ENCODE data around the gene TNFRSF8. TPM values are rescaled to one million over a fixed set of nuclear protein-coding genes. Genes with fewer than 3 reads are reported as not detected.

The TNFRSF8 gene
- not detected in 2 replicates for total RNA-seq (2021)
- percentile 2 among the genes with signal in this experiment for Bru-seq, nascent RNA
- percentile 4 among the genes with signal in this experiment for BruChase-seq, experiment 1, labeled RNA remaining after a 2-hour chase
- BruChase-seq, experiment 2, labeled RNA remaining after a 6-hour chase, result percentile 9 among the genes with signal in this experiment
- long read RNA-seq, result 0 reads

DNA sequence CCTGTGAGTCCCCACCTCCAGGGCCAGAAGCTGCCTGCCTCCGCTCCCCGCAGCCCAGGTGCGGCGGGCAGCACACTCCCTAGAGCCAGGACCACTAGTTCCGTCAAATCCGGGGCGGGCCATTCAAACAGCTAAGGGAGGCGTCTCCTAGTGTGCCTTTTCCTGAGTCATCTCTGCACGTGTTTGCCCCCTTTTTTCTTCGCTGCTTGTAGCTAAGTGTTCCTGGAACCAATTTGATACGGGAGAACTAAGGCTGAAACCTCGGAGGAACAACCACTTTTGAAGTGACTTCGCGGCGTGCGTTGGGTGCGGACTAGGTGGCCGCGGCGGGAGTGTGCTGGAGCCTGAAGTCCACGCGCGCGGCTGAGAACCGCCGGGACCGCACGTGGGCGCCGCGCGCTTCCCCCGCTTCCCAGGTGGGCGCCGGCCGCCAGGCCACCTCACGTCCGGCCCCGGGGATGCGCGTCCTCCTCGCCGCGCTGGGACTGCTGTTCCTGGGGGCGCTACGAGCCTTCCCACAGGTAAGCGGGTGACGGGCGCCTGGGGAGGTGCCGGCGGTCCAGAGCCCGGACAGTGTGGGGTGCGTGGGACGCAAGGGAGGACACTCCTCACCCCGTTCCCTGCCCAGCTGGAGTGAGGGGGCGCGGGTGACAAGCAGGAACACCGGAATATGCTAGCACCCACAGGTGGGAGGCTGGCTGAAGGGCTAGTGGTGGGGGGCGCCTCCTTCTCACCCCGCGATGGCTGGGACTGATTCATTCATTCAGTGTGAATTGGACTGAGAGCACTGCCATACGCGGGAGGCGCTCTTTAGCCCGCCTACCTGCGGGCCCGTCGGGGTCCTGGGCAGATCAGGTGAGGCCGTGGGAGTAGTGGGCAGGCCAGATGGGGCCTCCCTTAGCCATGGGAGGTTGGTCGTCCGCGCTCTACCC, at the start of gene TNFRSF8:
Gene TNFRSF8 (plus strand): TSS at position 163 of the 932 bp plus-strand sequence. CDS start 296 bp downstream, at position 459.
- peak; percentile 37 for DNase-seq (ENCODE audit: low spot score)
- H3K4me3 ChIP-seq (ENCODE audit: low read depth, low read length, poor library complexity, severe bottlenecking), result no peak within 1 kb of the TSS
- TF ChIP-seq, protein P1, sequence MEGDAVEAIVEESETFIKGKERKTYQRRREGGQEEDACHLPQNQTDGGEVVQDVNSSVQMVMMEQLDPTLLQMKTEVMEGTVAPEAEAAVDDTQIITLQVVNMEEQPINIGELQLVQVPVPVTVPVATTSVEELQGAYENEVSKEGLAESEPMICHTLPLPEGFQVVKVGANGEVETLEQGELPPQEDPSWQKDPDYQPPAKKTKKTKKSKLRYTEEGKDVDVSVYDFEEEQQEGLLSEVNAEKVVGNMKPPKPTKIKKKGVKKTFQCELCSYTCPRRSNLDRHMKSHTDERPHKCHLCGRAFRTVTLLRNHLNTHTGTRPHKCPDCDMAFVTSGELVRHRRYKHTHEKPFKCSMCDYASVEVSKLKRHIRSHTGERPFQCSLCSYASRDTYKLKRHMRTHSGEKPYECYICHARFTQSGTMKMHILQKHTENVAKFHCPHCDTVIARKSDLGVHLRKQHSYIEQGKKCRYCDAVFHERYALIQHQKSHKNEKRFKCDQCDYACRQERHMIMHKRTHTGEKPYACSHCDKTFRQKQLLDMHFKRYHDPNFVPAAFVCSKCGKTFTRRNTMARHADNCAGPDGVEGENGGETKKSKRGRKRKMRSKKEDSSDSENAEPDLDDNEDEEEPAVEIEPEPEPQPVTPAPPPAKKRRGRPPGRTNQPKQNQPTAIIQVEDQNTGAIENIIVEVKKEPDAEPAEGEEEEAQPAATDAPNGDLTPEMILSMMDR (conservative IDR thresholded peaks at IDR 0.05; ENCODE audit: low read depth, low read length), result no peak
- peak; percentile 71 for TF ChIP-seq EZH2 (IDR thresholded peaks at IDR 0.05; ENCODE audit: borderline replicate concordance, low read depth, low read length, poor library complexity, severe bottlenecking)
- CTCF ChIA-PET, result interaction anchor here (0.6 kb wide), 1 partner anchor 101 kb away, joined by 4 read pairs; no protein-coding TSS in a partner anchor
- H3K27me3 ChIP-seq (replicated peaks; ENCODE audit: insufficient read depth, low read depth, low read length, poor library complexity), result peaks cover 76% of the 10 kb centered on the region
- no peaks in the 10 kb centered on the region for H3K36me3 ChIP-seq (ENCODE audit: insufficient read depth, low read length, poor library complexity, severe bottlenecking)
- no peaks in the 10 kb centered on the region for H3K9me3 ChIP-seq (ENCODE audit: low read depth, low read length, poor library complexity, severe bottlenecking)
- POLR2A ChIA-PET (ENCODE audit: low non-redundant PET), result no interaction called here
- intact Hi-C loops (cut with micrococcal nuclease; ENCODE audit: unreplicated experiment), result no loop called here
- no TSS peak for BruUV-seq (replicated peaks)
- H3K27ac ChIP-seq (ENCODE audit: low read depth, low read length, poor library complexity, severe bottlenecking), result no peak within 1 kb of the TSS
- H3K4me1 ChIP-seq (ENCODE audit: insufficient read depth, low read length, poor library complexity, severe bottlenecking), result no peaks in the 10 kb centered on the region

DNA sequence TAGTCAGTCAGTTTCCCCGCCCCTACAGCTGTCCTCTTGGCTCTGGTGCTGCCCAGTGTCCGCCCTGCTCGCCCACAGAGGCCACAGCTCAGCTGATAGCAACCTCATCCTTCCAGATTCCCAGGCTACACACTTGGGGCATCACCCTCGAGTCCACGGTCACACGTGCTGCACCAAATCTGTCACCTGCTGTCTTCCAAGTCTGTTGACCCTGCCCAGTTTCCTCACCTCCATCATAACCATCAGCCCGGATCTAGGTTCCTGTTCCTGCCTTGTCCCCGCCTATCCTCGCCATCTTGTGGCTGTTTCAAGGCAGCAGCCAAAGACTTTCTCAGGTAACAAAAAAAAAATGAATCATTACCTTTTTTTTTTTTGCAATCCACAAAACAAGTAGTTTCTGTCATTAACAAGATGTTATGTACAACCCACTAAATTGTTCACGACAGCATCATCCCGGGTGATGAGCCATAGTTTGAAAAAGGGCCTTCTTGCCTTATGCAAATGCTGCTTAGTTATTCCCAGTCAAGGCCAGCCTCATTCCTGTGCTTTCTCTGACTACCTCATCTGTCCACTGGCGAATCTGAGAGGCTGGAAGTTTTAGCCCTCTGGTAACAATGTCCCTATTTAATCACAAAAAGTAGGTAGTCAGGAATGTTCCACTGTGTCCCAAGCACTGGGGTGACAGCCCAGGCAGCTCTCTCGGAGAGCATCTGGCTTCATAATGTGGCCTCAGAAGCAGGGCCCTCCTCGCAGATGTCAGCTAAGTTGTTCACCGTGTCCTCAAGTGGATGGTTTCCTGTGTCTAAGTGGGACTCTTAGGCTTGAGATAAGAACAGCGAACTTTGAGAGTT, 48.7 kb upstream of the TNFRSF8 start:
- intact Hi-C loops (cut with micrococcal nuclease; ENCODE audit: unreplicated experiment), result no loop called here
- no peaks in the 10 kb centered on the region for H3K9me3 ChIP-seq (ENCODE audit: low read depth, low read length, poor library complexity, severe bottlenecking)
- no peak for DNase-seq (ENCODE audit: low spot score)

More for the DNA sequence above, 48.7 kb upstream of the TNFRSF8 start:
- no TSS peak for BruUV-seq (replicated peaks)
- CTCF ChIA-PET, result no interaction called here
- H3K27ac ChIP-seq (ENCODE audit: low read depth, low read length, poor library complexity, severe bottlenecking), result peak overlapping the region; percentile 4
- H3K4me3 ChIP-seq (ENCODE audit: low read depth, low read length, poor library complexity, severe bottlenecking), result no peak overlapping the region
- no peaks in the 10 kb centered on the region for H3K4me1 ChIP-seq (ENCODE audit: insufficient read depth, low read length, poor library complexity, severe bottlenecking)
- H3K27me3 ChIP-seq (replicated peaks; ENCODE audit: insufficient read depth, low read depth, low read length, poor library complexity), result no peaks in the 10 kb centered on the region
- POLR2A ChIA-PET (ENCODE audit: low non-redundant PET), result no interaction called here
- TF ChIP-seq, protein P1 (conservative IDR thresholded peaks at IDR 0.05; ENCODE audit: low read depth, low read length), result peak; percentile 32; the same call in 1 of the 2 replicates
- TF ChIP-seq EZH2 (IDR thresholded peaks at IDR 0.05; ENCODE audit: borderline replicate concordance, low read depth, low read length, poor library complexity, severe bottlenecking), result no peak
- H3K36me3 ChIP-seq (ENCODE audit: insufficient read depth, low read length, poor library complexity, severe bottlenecking), result peaks cover 35% of the 10 kb centered on the region
